ENCODE data around the gene IP6K1. TPM values are rescaled to one million over a fixed set of nuclear protein-coding genes. Genes with fewer than 3 reads are reported as not detected.
"Not testable (repeated sequence)": the region's sequence is repeated elsewhere in the genome, so short reads cannot be mapped to it uniquely, and the experiment has no call there.

The IP6K1 gene
- total RNA-seq: 34.2 and 37.4 TPM in 2 replicates

- intact Hi-C loops (cut with micrococcal nuclease): loop anchor here (1.0 to 5.0 kb wide), 4 partner anchors 16 to 153 kb away; partner anchors contain the start of gene TRAIP
These were observed at the start of gene IP6K1 for GRCh38 chr3:49786357-49787181. TSS of gene IP6K1 (minus strand) at chr3:49786542. CDS start at chr3:49748040, 38,502 bp downstream.

GRCh38 chr3:49831341-49831740 is 45.0 kb upstream of the IP6K1 start:
- intact Hi-C loops (cut with micrococcal nuclease): no loop called here

GRCh38 chr3:49826016-49826415 is 39.7 kb upstream of the IP6K1 start:
- intact Hi-C loops (cut with micrococcal nuclease): no loop called here

- intact Hi-C loops (cut with micrococcal nuclease): not testable (repeated sequence)
These were observed 36.8 kb upstream of the IP6K1 start for GRCh38 chr3:49823131-49823530.

- intact Hi-C loops (cut with micrococcal nuclease): no loop called here
These were observed 27.3 kb upstream of the IP6K1 start, which contains the start of gene UBA7 for GRCh38 chr3:49813497-49814174. TSS of gene UBA7 (minus strand) at chr3:49813953. CDS start at chr3:49813787, 166 bp downstream.

GRCh38 chr3:49812916-49813496 is 26.7 kb upstream of the IP6K1 start:
- intact Hi-C loops (cut with micrococcal nuclease): no loop called here

- intact Hi-C loops (cut with micrococcal nuclease): no loop called here
These were observed 21.2 kb upstream of the IP6K1 start for GRCh38 chr3:49807431-49808114.

GRCh38 chr3:49806850-49807249 is 20.5 kb upstream of the IP6K1 start:
- intact Hi-C loops (cut with micrococcal nuclease): no loop called here

GRCh38 chr3:49805897-49806701 is 19.8 kb upstream of the IP6K1 start:
- intact Hi-C loops (cut with micrococcal nuclease): no loop called here

- intact Hi-C loops (cut with micrococcal nuclease): no loop called here
These were observed 19.0 kb upstream of the IP6K1 start for GRCh38 chr3:49805367-49805782.

- intact Hi-C loops (cut with micrococcal nuclease): no loop called here
These were observed 18.0 kb upstream of the IP6K1 start for GRCh38 chr3:49804141-49805041.

- intact Hi-C loops (cut with micrococcal nuclease): loop anchor here (2.0 kb wide), 1 partner anchor 285 kb away; the partner anchor contains the start of gene RBM5
These were observed 17.3 kb upstream of the IP6K1 start for GRCh38 chr3:49803465-49804140.

- intact Hi-C loops (cut with micrococcal nuclease): loop anchor here (1.0 to 2.0 kb wide), 5 partner anchors 17 to 286 kb away; partner anchors contain the start of genes IP6K1 and RBM5
These were observed 16.6 kb upstream of the IP6K1 start, which contains the start of gene INKA1 for GRCh38 chr3:49802719-49803464. TSS of gene INKA1 (plus strand) at chr3:49803261. CDS start at chr3:49803393, 132 bp downstream.

GRCh38 chr3:49801160-49801559 is 14.8 kb upstream of the IP6K1 start:
- intact Hi-C loops (cut with micrococcal nuclease): no loop called here

GRCh38 chr3:49799761-49800160 is 13.4 kb upstream of the IP6K1 start, which contains the start of gene CDHR4:
TSS of gene CDHR4 (minus strand) at chr3:49799873. CDS start at chr3:49799812, 61 bp downstream.
- intact Hi-C loops (cut with micrococcal nuclease): no loop called here

- intact Hi-C loops (cut with micrococcal nuclease): no loop called here
These were observed 12.8 kb upstream of the IP6K1 start for GRCh38 chr3:49799105-49799504.
